Measurements from ENCODE around the gene RAB33B. TPM values are rescaled to one million over a fixed set of nuclear protein-coding genes. Genes with fewer than 3 reads are reported as not detected.

RAB33B gene
- total and polyA plus RNA-seq, 2 of the 8 experiments (the other 6 are each of a cell fraction or from before 2014, with no cell fraction given): 4.2 to 8.7 TPM

DNA sequence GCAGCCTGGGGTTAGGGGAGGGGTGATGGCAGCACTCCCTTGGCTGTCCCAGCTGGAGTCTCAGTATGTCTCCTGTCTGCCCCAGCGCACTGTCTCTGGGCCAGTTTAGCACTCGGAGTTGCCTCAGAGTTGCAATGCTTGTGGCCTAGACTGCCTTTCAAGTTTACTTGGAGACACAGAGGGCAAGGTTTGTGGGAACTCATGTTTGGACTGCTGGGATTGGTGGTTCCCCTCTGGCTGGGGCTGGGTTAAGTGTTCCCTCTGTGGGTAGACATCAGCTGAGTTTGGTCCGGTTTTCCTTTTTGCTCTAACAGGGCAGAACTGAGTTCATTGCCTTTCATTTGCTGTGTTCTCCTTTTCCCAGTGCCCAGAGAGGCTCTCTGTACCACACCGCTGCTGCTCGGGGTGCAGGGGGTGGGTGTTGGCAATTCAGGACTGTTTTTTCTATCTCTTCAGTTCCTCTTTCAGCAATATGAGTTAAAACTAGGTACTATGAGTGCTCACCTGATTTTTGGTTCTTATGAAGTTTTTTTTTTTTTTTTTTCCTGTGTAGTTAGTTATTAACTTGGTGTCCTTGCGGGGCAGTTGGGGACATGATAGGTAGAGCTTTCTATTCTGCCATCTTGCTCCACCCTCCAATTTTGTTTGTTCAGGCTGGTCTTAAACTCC lies 17.2 kb downstream of the RAB33B start:
- TF ChIP-seq EP300 (IDR thresholded peaks at IDR 0.05; ENCODE audit: borderline replicate concordance in 1 of 2, low read depth in 2 of 2, low read length in 2 of 2): no peak
- TF ChIP-seq SUZ12 (IDR thresholded peaks at IDR 0.05; ENCODE audit: low read length): no peak
- no peak for TF ChIP-seq POLR2A (IDR thresholded peaks at IDR 0.05; ENCODE audit: control extremely low read depth in 1 of 2, low read depth in 2 of 2, low read length in 2 of 2)
- no peak for TF ChIP-seq SP2 (IDR thresholded peaks at IDR 0.05; ENCODE audit: low read length)
- TF ChIP-seq, protein P1, sequence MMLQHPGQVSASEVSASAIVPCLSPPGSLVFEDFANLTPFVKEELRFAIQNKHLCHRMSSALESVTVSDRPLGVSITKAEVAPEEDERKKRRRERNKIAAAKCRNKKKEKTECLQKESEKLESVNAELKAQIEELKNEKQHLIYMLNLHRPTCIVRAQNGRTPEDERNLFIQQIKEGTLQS (IDR thresholded peaks at IDR 0.05; ENCODE audit: insufficient read depth, low read depth, low read length): no peak
- no peak for TF ChIP-seq BACH1 (IDR thresholded peaks at IDR 0.05; ENCODE audit: low read length)
- no peak for TF ChIP-seq SP1 (IDR thresholded peaks at IDR 0.05; ENCODE audit: low read depth, low read length)
- no peak for TF ChIP-seq JUND (IDR thresholded peaks at IDR 0.05; ENCODE audit: low read length)
- no peak for TF ChIP-seq CBX5 (IDR thresholded peaks at IDR 0.05; ENCODE audit: low read depth, low read length)
- Histone ChIP-seq H2BK15ac (ENCODE audit: low read length) (no peak overlapping the region), H4K91ac (replicated peaks; ENCODE audit: insufficient read length, low read length) (no peak overlapping the region), H3K27me3 (replicated peaks in 1 of 4; ENCODE audit: control insufficient read depth in 3 of 4, extremely low read depth in 1 of 4, insufficient read depth in 3 of 4, low read length in 3 of 4) (no peaks in the 10 kb centered on the region), H3K27ac (ENCODE audit: low read depth, low read length) (no peak overlapping the region), H4K5ac (ENCODE audit: insufficient read length, low read depth, low read length) (no peak overlapping the region), H3K23ac (ENCODE audit: insufficient read length) (no peak overlapping the region), H3K23me2 (ENCODE audit: low read depth, low read length) (no peaks in the 10 kb centered on the region), H2BK20ac (ENCODE audit: low read length) (no peak overlapping the region), H2AK5ac (ENCODE audit: low read depth, low read length) (no peak overlapping the region), H3K79me1 (ENCODE audit: low read depth, low read length) (peaks cover 11% of the 10 kb centered on the region; the same call in 1 of the 2 replicates), H3K4ac (replicated peaks; ENCODE audit: insufficient read length, low read depth, low read length) (no peak overlapping the region), H3K36me3 (ENCODE audit: control insufficient read depth in 2 of 4, insufficient read depth in 4 of 4, low read length in 3 of 4) (peaks cover 0 to 17% (median 9%) of the 10 kb centered on the region in 4 experiments; a peak in 5 of 8 replicates), H3K4me1 (replicated peaks in 1 of 4; ENCODE audit: control insufficient read depth in 3 of 4, insufficient read depth in 4 of 4, low read length in 3 of 4) (no peaks in the 10 kb centered on the region), H3K4me3 (ENCODE audit: extremely low read depth in 1 of 4, insufficient read depth in 2 of 4, low read depth in 3 of 4, low read length in 4 of 4) (no peak overlapping the region), H2BK12ac (ENCODE audit: low read depth, low read length) (no peak overlapping the region), H3K9me3 (ENCODE audit: insufficient read depth in 2 of 2, low read depth in 1 of 2, low read length in 1 of 2) (peaks cover 0 to 12% of the 10 kb centered on the region in 2 experiments; a peak in 1 of 4 replicates), H4K20me1 (replicated peaks in 1 of 2; ENCODE audit: control insufficient read depth in 1 of 2, insufficient read depth in 2 of 2, low read length in 2 of 2) (no peaks in the 10 kb centered on the region), H3K9ac (replicated peaks in 1 of 4; ENCODE audit: extremely low read depth in 1 of 4, low read depth in 3 of 4, low read length in 3 of 4) (no peak overlapping the region), H4K8ac (ENCODE audit: extremely low read depth, insufficient read depth, low read length) (no peak overlapping the region), H2AFZ (ENCODE audit: low read length) (no peak overlapping the region), H3K14ac (ENCODE audit: insufficient read length) (no peak overlapping the region), H3K56ac (replicated peaks; ENCODE audit: insufficient read length, low read depth, low read length) (no peak overlapping the region), H2BK120ac (replicated peaks; ENCODE audit: low read depth, low read length) (no peak overlapping the region), H3K4me2 (ENCODE audit: insufficient read depth in 1 of 2, low read depth in 2 of 2, low read length in 2 of 2) (no peak overlapping the region), H2BK5ac (ENCODE audit: low read depth, low read length) (no peak overlapping the region), H3K79me2 (ENCODE audit: control insufficient read depth in 1 of 2, insufficient read depth in 2 of 2, low read length in 2 of 2) (peaks cover 0 to 33% of the 10 kb centered on the region in 2 experiments; a peak in 3 of 4 replicates), H3K18ac (ENCODE audit: extremely low read depth, low read length) (no peak overlapping the region)
- FAIRE-seq: no peak
- no peak for DNase-seq (ENCODE audit: low read depth in 1 of 2, low spot score in 2 of 2)
- POLR2A ChIA-PET (ENCODE audit: partially characterized antibody): no interaction called here
- whole genome bisulfite sequencing, 2 experiments (ENCODE audit: extremely low coverage in 1 of 2, insufficient coverage in 1 of 2, insufficient read length in 1 of 2, insufficient replicate concordance in 2 of 2, low coverage in 1 of 2, low lambda C conversion rate in 2 of 2, missing lambda C conversion rate in 1 of 2): 95% methylated on average over 5 of the region's 6 CpGs; no CpG with 5 or more reads in 1 of the 2 experiments
- CTCF ChIA-PET (ENCODE audit: partially characterized antibody): interaction anchor here (1.5 to 2.5 kb wide), 2 partner anchors 26 to 38 kb away, joined by 4 to 9 read pairs; no protein-coding TSS in a partner anchor
